NCI-H2196 treated with DMSO at 0.1 percent for 48 hours (cell line): ENCODE data around the gene ZFP62.
A peak's percentile ranks its signal among the peaks of the same experiment; 100 is the strongest.

Experiments
- DNase-seq: peaks from one replicate; lab custom pipeline; 2025; ENCODE audit not compliant: unreplicated experiment; lab: John Stamatoyannopoulos, UW

ZFP62 gene

GRCh38 chr5:180810959-180811622 is 50.0 kb downstream of the ZFP62 start:
- no peak for DNase-seq

GRCh38 chr5:180810210-180810958 is 50.7 kb downstream of the ZFP62 start:
- DNase-seq: peak; percentile 94

- peak; percentile 76 for DNase-seq
Measured at GRCh38 chr5:180809403-180810209, 51.5 kb downstream of the ZFP62 start.

- DNase-seq: no peak
Measured at GRCh38 chr5:180808461-180809000, 52.5 kb downstream of the ZFP62 start.

DNA sequence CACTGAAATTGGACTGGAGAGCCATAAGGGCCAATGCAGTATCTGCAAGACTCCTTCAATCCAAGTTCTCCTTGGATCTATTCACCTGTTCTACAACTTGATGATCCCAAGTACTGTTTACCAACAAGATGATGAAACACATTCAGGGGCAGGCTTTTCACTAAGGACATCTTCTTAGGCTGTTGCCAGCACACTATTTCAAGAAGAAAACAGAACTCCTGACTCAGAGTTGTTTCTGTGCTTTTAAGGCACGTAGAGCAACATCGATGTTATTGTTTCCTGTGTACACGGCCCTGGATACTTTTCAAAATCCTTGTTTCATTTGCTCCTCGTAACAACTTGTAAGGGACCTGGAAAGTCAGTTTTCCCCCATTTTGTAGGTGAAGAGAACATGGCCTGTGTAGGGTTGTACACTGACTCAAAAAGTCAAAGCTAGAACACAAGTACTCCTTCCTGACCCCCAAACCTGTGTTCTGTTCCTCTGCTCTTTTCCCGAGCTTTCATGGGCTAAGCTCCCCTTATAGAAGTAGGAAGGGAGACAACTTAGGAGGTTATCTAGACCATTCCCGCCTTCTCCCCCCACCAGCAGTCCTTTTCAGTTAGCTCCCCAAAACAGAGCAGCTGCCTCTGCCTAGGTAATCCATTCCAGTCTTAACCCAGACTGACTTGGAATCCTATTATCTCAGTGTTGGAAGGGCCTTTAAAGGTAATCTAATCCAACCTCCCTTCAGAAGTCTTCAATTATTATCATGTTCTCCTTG is 53.2 kb downstream of the ZFP62 start:
- DNase-seq: no peak

- no peak for DNase-seq
Measured at GRCh38 chr5:180807046-180807445, 54.0 kb downstream of the ZFP62 start.

DNA sequence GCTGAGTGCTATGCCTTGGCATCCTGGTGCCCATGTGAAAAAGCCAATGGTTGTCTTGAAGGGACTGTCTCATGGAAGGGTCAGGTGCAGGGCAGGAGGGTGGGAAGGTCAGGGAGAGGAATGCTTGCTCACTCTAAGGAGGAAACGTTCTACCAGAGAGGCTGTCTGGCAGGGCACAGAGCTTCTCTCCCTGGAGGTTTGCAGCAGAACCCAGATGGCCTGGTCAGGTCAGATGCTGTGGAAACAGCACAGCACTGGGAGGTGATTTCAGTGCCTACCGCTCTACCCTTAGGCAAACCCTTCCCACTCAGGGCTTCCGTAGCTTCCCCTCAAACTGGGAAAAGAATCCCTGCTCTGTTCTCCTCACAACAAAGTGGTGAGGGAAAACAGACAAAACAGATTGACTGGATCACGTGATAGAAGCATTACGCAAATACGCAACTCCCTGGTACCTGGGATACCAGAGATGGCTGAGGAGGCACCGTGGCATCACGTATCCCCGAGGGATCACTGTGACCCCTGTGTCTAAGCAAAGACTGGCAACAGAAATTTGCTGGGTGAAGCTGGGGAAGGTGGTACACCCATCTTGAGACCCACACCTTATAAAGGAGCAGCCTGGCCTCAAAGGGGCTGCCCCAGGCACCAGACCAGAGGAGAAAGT is 54.6 kb downstream of the ZFP62 start:
- no peak for DNase-seq

DNA sequence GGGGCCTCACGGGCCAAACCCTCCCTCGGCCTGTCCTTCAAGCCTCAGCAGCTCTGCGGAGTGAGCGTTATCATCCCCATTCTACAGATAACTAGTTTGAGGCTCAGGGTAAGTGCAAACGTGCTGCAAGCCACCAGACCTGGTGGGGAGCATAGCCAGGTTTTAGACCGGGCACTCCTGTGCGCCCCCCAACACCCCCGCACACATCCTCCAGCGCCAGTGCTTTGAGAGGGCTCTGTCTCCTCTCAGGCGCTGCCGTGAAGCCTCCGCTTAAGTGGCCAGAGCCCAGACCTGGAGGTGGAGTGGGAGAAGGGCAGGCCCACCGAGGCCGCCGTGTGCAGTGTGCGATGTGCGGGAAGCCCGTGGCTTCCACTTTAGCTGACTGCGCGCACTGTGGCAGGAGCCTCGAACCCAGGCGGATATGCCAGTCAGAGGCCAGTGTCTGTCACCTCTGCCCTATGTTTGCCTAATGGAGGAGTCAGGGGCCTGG is 56.9 kb downstream of the ZFP62 start:
- DNase-seq: no peak

- no peak for DNase-seq
Measured at GRCh38 chr5:180803181-180804128, 57.6 kb downstream of the ZFP62 start.

DNA sequence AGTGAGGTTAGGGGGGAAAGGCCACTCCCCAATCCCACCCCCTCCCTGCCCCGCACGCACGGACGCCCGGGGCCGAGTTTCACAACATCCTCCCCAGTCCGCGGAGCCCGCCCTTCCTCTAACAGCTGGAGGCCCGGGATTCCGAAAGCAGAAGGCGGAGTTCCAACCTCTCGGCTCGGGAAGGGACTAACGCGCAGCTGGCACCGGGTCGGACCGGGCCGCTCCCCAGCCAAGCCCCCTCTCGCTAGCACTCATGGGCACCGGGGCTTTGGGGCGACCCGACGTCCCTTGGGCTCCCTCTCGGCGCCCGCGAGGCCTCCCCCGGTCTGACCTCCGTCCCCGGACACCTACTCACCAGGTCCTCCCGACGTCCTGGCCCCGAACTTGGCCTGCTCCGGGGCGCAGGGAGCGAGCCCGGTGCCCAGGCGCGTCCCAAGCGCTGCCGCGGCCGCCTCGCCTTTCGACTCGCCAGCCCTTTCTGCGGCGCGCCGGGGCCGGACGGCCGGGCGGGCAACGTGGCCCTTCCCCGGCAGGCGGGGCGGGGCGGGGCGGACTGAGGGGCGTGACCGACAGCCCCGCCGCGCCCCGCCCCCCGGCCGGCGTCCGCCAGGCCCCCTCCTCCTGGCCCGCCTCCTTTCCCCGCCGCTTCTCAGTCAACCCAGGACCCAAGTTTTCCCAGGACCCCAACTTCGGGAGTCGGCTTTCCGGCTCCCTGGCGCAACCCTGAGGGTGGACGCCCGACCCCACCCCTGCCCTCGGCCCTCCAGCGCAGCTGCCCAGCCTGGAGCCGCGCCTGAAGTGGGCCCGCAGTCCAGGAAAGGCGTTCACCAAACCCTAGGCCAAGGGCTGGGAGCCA is 58.5 kb downstream of the ZFP62 start, which contains the start of gene MGAT1:
Gene MGAT1, minus strand, starts transcription at position 482 of the 856 bp plus-strand sequence. CDS start 9,835 bp downstream, outside the sequence.
- DNase-seq: peak; percentile 32

DNA sequence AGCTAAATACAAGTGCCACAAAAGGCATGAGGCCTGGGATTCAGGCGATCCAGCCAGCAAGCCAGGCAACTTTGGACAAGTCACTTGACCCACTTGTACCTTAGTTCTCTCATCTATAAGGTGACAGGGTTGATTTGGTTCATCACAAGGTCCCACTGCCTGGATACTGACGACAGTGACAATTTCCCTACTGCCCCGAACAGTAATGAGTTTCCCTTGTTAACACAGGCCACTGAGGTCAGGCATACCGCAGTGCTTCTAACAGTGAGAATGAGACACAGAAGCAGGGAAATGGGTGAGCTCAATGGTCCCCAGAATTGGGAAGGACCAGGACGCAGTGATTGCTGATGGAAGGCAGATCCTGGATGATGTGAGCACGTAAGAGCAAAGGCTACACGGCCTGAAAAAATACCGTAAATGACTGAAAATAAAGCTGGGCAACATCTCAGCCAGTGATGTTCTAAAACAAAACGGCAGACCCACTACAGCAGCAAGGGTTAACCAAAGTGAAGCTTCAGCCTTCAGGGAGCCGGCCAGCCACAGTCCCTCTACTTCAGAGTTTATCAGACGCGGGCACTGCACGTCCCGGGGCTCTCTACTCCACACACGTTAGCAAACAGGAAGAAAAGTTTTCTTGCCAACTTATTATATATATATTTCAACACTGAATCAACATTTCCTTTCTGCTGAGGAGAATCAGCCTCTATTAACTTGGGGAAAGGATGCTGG is 59.3 kb downstream of the ZFP62 start:
- no peak for DNase-seq

- DNase-seq: no peak
Measured at GRCh38 chr5:180799902-180800801, 60.9 kb downstream of the ZFP62 start.

- DNase-seq: no peak
Measured at GRCh38 chr5:180799194-180799593, 61.9 kb downstream of the ZFP62 start.

GRCh38 chr5:180798193-180798592 is 62.9 kb downstream of the ZFP62 start:
- no peak for DNase-seq
